NCI-H446 treated with DMSO at 0.1 percent for 48 hours (cell line): ENCODE data around the gene DTNBP1.

ENCODE experiments used
- DNase-seq: peaks from one replicate; lab custom pipeline; 2025; lab: John Stamatoyannopoulos, UW

DTNBP1 gene

GRCh38 chr6:15592610-15593009 lies 70.2 kb downstream of the DTNBP1 start:
- DNase-seq, result no peak

GRCh38 chr6:15588971-15589634 lies 73.7 kb downstream of the DTNBP1 start:
- no peak for DNase-seq

- no peak for DNase-seq
Measured at GRCh38 chr6:15586503-15586902, 76.3 kb downstream of the DTNBP1 start.

GRCh38 chr6:15585760-15586214 lies 77.0 kb downstream of the DTNBP1 start:
- DNase-seq, result no peak

GRCh38 chr6:15582499-15582898 lies 80.3 kb downstream of the DTNBP1 start:
- no peak for DNase-seq

GRCh38 chr6:15581751-15582150 lies 81.1 kb downstream of the DTNBP1 start:
- DNase-seq, result no peak

GRCh38 chr6:15580326-15580725 lies 82.5 kb downstream of the DTNBP1 start:
- DNase-seq, result no peak

- DNase-seq, result no peak
Measured at GRCh38 chr6:15578716-15579391, 84.0 kb downstream of the DTNBP1 start.

- no peak for DNase-seq
Measured at GRCh38 chr6:15577550-15578171, 85.2 kb downstream of the DTNBP1 start.

- no peak for DNase-seq
Measured at GRCh38 chr6:15577106-15577505, 85.7 kb downstream of the DTNBP1 start.

- no peak for DNase-seq
Measured at GRCh38 chr6:15575357-15576033, 87.3 kb downstream of the DTNBP1 start.

- DNase-seq, result no peak
Measured at GRCh38 chr6:15574486-15574885, 88.3 kb downstream of the DTNBP1 start.

GRCh38 chr6:15574023-15574422 lies 88.8 kb downstream of the DTNBP1 start:
- no peak for DNase-seq

- no peak for DNase-seq
Measured at GRCh38 chr6:15573384-15573783, 89.4 kb downstream of the DTNBP1 start.

GRCh38 chr6:15572296-15573016 lies 90.4 kb downstream of the DTNBP1 start:
- DNase-seq, result no peak

- no peak for DNase-seq
Measured at GRCh38 chr6:15570171-15570570, 92.7 kb downstream of the DTNBP1 start.

GRCh38 chr6:15569035-15569995 lies 93.5 kb downstream of the DTNBP1 start:
- DNase-seq, result no peak

GRCh38 chr6:15562977-15563376 lies 99.9 kb downstream of the DTNBP1 start:
- no peak for DNase-seq

- DNase-seq, result no peak
Measured at GRCh38 chr6:15561447-15562199, 101.2 kb downstream of the DTNBP1 start.

- DNase-seq, result no peak
Measured at GRCh38 chr6:15560713-15561112, 102.1 kb downstream of the DTNBP1 start.
